Measurements from ENCODE around the gene B3GNT7. TPM values are rescaled to one million over a fixed set of nuclear protein-coding genes. Genes with fewer than 3 reads are reported as not detected.

The B3GNT7 gene
- total and polyA plus RNA-seq, 12 donors: 0.72 to 61.7 (median 2.1) TPM

DNA sequence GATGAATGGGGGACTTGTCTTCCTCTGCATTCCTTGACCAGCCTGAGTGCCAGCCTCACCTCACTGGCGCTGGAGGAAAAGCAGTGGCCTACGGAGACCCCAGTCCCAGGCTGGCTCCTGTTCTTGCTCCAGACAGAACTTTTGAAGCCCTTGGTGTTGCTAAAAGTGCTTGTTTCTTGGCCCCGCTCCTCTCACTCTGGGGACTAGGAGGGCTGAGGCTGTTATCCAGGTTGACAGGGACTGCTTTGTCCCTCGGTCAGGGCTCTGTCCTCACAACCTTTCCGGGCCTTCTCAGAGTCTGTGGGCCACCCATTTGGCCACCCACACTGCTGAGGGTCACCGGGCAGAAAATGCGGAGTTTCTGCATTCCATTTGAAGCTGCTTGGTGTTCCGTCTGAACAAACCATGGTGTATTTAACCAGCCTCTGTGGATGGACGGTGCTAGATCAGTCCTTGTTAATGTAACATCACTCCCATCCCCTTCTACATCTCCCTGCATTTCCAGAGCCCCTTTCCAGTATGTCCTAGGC lies 25.6 kb downstream of the B3GNT7 start:
- Histone ChIP-seq H3K36me3 (no peaks in the 10 kb centered on the region), H3K4me3 (no peak overlapping the region), H3K27me3 (peaks cover 0 to 19% (median 10%) of the 10 kb centered on the region in 7 donors), H3K9me3 (no peaks in the 10 kb centered on the region), H3K4me1 (no peaks in the 10 kb centered on the region), H3K27ac (no peak overlapping the region)
- ATAC-seq (no peak), DNase-seq (no peak)
- WGBS, 2 donors: 81 to 85% methylated on average over 9 of the region's 9 CpGs
- intact Hi-C loops (cut with DNase I): no loop called here
- TF ChIP-seq, protein P1, sequence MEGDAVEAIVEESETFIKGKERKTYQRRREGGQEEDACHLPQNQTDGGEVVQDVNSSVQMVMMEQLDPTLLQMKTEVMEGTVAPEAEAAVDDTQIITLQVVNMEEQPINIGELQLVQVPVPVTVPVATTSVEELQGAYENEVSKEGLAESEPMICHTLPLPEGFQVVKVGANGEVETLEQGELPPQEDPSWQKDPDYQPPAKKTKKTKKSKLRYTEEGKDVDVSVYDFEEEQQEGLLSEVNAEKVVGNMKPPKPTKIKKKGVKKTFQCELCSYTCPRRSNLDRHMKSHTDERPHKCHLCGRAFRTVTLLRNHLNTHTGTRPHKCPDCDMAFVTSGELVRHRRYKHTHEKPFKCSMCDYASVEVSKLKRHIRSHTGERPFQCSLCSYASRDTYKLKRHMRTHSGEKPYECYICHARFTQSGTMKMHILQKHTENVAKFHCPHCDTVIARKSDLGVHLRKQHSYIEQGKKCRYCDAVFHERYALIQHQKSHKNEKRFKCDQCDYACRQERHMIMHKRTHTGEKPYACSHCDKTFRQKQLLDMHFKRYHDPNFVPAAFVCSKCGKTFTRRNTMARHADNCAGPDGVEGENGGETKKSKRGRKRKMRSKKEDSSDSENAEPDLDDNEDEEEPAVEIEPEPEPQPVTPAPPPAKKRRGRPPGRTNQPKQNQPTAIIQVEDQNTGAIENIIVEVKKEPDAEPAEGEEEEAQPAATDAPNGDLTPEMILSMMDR (IDR thresholded peaks at IDR 0.05): no peak

DNA sequence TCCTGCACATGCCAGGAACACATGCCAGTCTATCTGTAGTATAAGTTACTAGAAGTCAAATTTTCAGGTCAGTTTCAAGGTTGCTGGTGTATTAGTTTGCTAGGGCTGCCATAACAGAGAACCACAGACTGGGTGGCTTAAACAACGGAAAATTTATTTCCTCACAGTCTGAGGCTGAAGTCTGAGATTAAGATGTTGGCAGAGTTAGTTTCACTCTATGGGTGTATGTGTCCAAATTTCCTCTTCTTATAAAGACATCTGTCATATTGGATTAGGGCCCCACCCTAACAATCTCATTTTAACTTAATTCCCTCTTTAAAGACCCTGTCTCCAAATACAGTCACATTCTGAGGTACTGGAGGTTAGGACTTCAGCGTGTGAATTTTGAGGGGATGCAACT lies 26.5 kb downstream of the B3GNT7 start:
- TF ChIP-seq, protein P1 (IDR thresholded peaks at IDR 0.05): no peak
- Histone ChIP-seq H3K4me1 (no peaks in the 10 kb centered on the region), H3K4me3 (no peak overlapping the region), H3K36me3 (no peaks in the 10 kb centered on the region), H3K27ac (no peak overlapping the region), H3K27me3 (peaks cover 0 to 12% (median 9%) of the 10 kb centered on the region in 7 donors), H3K9me3 (no peaks in the 10 kb centered on the region)
- ATAC-seq (no peak), DNase-seq (no peak)
- 80 to 82% methylated on average over 2 of the region's 2 CpGs for WGBS, 2 donors
- intact Hi-C loops (cut with DNase I): no loop called here

DNA sequence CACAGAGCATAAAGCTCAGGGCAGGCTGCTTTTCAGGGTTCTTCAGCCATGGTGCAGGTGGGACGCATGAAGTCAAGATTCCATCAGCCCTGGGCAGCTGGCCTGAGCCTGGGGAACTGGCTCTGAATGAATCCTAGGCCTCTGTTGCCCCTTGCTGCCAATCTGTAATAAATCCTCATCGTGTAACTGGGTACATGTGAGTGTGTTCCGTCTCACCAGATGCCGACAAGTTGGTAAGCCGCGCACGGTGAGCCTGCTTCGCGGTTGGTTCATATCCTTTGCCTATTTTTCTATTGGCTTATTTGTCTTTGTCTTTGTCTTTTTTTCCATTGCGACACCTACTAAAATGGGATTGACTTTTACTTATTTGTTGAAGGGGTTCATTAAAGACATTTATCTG lies 27.7 kb downstream of the B3GNT7 start:
- DNase-seq (no peak), ATAC-seq (no peak)
- H3K27ac ChIP-seq: no peak overlapping the region
- peaks cover 0 to 10% (median 3%) of the 10 kb centered on the region in 7 donors for H3K27me3 ChIP-seq
- H3K4me1 ChIP-seq: no peaks in the 10 kb centered on the region
- no peaks in the 10 kb centered on the region for H3K9me3 ChIP-seq
- TF ChIP-seq, protein P1 (IDR thresholded peaks at IDR 0.05): no peak
- intact Hi-C loops (cut with DNase I): no loop called here
- H3K36me3 ChIP-seq: no peaks in the 10 kb centered on the region
- 87 to 97% methylated on average over 10 of the region's 10 CpGs for WGBS, 2 donors
- no peak overlapping the region for H3K4me3 ChIP-seq

DNA sequence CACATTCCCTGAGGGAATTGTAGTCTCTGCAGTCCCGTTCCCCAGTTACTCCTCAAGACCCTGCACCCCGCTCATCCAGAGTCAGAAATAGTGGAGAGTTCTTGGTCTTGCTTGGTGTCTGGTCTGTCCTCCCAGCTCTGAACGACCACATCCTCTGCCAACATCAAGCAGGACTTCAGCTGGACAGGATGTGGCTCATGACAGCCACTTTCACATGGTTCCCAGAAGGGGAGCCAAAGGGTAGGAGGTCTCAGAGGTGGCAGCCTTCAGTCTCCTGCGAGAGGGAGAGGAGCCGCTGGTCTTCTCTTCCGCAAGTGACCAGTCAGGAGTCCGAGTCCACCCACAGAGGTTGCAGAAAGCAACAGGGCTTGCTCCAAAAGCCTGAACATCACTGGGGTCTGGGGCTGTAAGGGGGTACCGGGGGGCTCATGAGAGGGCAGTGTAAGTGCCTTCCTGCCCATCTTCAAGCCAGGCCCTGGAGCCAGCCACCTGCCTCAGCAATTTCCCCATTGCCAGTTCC lies 29.8 kb downstream of the B3GNT7 start:
- Histone ChIP-seq H3K27me3 (no peaks in the 10 kb centered on the region), H3K4me3 (no peak overlapping the region), H3K4me1 (no peaks in the 10 kb centered on the region), H3K9me3 (no peaks in the 10 kb centered on the region), H3K27ac (no peak overlapping the region), H3K36me3 (no peaks in the 10 kb centered on the region)
- DNase-seq: no peak
- 55 to 64% methylated on average over 8 of the region's 8 CpGs for WGBS, 2 donors
- no peak for ATAC-seq
- intact Hi-C loops (cut with DNase I): no loop called here
- TF ChIP-seq, protein P1 (IDR thresholded peaks at IDR 0.05): no peak
